CD14-positive monocyte (primary cell): ENCODE results near the gene HS6ST2. TPM values are rescaled to one million over a fixed set of nuclear protein-coding genes. Genes with fewer than 3 reads are reported as not detected.

Experiments used
- DNase-seq, 3 donors: peaks; one replicate each; pipeline ENCODE4 v3.0.0-alpha.2; 2011 to 2022
- H2AFZ ChIP-seq: 2 replicates; pipeline ENCODE4 v1.6.0; 2012; ENCODE audit warnings: mild to moderate bottlenecking, low read depth, low read length, inconsistent platforms; ENCODE audit not compliant: insufficient read depth, poor library complexity, severe bottlenecking
- H3K27ac ChIP-seq, 2 donors: 1 replicate in 1 of 2; 2 replicates in 1 of 2; pipeline ENCODE4 v1.5.1; 2012 to 2013; ENCODE audit warnings: low read length in 2 of 2, control low read depth in 1 of 2, inconsistent platforms in 1 of 2, low read depth in 1 of 2, mild to moderate bottlenecking in 1 of 2
- H3K27me3 ChIP-seq, 2 donors: one replicate each; pipeline versions ENCODE4 v1.6.0 to v1.6.1; 2011 to 2013; ENCODE audit warnings: low read length in 2 of 2; ENCODE audit not compliant: control insufficient read depth in 2 of 2, insufficient read depth in 2 of 2
- H3K36me3 ChIP-seq, 2 donors: replicated peaks in 1 of 2; 1 replicate in 1 of 2; 2 replicates in 1 of 2; pipeline versions ENCODE4 v1.5.1 to v1.6.1; 2012 to 2013; ENCODE audit warnings: low read length in 2 of 2, control low read depth in 1 of 2, inconsistent platforms in 1 of 2, mild to moderate bottlenecking in 1 of 2; ENCODE audit not compliant: insufficient read depth in 2 of 2, control insufficient read depth in 1 of 2
- H3K4me1 ChIP-seq, 2 donors: 1 replicate in 1 of 2; 2 replicates in 1 of 2; pipeline versions ENCODE4 v1.5.1 to v1.6.1; 2012 to 2013; ENCODE audit warnings: low read length in 2 of 2, control low read depth in 1 of 2, inconsistent platforms in 1 of 2, mild to moderate bottlenecking in 1 of 2, moderate library complexity in 1 of 2; ENCODE audit not compliant: insufficient read depth in 2 of 2, control insufficient read depth in 1 of 2
- H3K4me2 ChIP-seq: replicated peaks from 2 replicates; pipeline ENCODE3; 2012; ENCODE audit warnings: low read length, moderate library complexity, mild to moderate bottlenecking; ENCODE audit not compliant: poor library complexity, severe bottlenecking; ENCODE audit errors: extremely low read depth
- H3K4me3 ChIP-seq, 3 experiments: fragments of 200-600 bp in 1 of 3; sonication (generic) in 1 of 3; replicated peaks in 1 of 3; 1 replicate in 2 of 3; 2 replicates in 1 of 3; pipeline ENCODE4 v1.5.1; 2011 to 2013; ENCODE audit warnings: low read length in 3 of 3, mild to moderate bottlenecking in 3 of 3, control low read depth in 2 of 3, low read depth in 2 of 3, inconsistent platforms in 1 of 3, moderate library complexity in 1 of 3
- H3K79me2 ChIP-seq: 2 replicates; pipeline ENCODE4 v1.6.0; 2012; ENCODE audit warnings: mild to moderate bottlenecking, control low read depth, inconsistent platforms, low read length, moderate library complexity; ENCODE audit not compliant: insufficient read depth
- H3K9ac ChIP-seq: 2 replicates; pipeline ENCODE4 v1.6.0; 2017; ENCODE audit warnings: low read length, mild to moderate bottlenecking; ENCODE audit not compliant: insufficient read depth, poor library complexity, severe bottlenecking
- H3K9me3 ChIP-seq, 2 donors: replicated peaks in 1 of 2; 1 replicate in 1 of 2; 2 replicates in 1 of 2; pipeline versions ENCODE4 v1.5.1 to v1.6.1; 2012 to 2013; ENCODE audit warnings: low read length in 2 of 2, control low read depth in 1 of 2; ENCODE audit not compliant: control insufficient read depth in 1 of 2, insufficient read depth in 1 of 2
- H4K20me1 ChIP-seq: 2 replicates; pipeline ENCODE4 v1.6.0; 2012; ENCODE audit warnings: mild to moderate bottlenecking, low read length, control low read depth, moderate library complexity; ENCODE audit not compliant: insufficient read depth
- H3K27ac Mint-ChIP-seq, 7 donors: one replicate each; pipeline ENCODE4 v1.8.0; 2020; ENCODE audit warnings: mild to moderate bottlenecking in 7 of 7, mixed read lengths in 7 of 7, moderate library complexity in 6 of 7, inconsistent platforms in 2 of 7
- H3K27me3 Mint-ChIP-seq, 3 donors: one replicate each; pipeline ENCODE4 v1.8.0; 2021 to 2022; ENCODE audit warnings: low read depth in 3 of 3, mild to moderate bottlenecking in 3 of 3, mixed read lengths in 3 of 3, moderate library complexity in 3 of 3, inconsistent platforms in 1 of 3
- H3K36me3 Mint-ChIP-seq, 2 donors: one replicate each; pipeline ENCODE4 v1.8.0; 2020; ENCODE audit warnings: mixed read lengths in 2 of 2, inconsistent platforms in 1 of 2, mild to moderate bottlenecking in 1 of 2
- H3K4me1 Mint-ChIP-seq: one replicate; pipeline ENCODE4 v1.8.0; 2020; ENCODE audit warnings: mild to moderate bottlenecking, mixed read lengths
- H3K4me3 Mint-ChIP-seq, 2 donors: one replicate each; pipeline ENCODE4 v1.8.0; 2020; ENCODE audit warnings: mild to moderate bottlenecking in 2 of 2, mixed read lengths in 2 of 2, moderate library complexity in 1 of 2
- H3K9me3 Mint-ChIP-seq, 7 donors: one replicate each; pipeline ENCODE4 v1.8.0; 2020 to 2022; ENCODE audit warnings: mixed read lengths in 7 of 7, mild to moderate bottlenecking in 6 of 7, moderate library complexity in 6 of 7, inconsistent platforms in 2 of 7
- WGBS: methylation state at CpG from one replicate; pipeline ENCODE4 v1.1.5; 2013; ENCODE audit warnings: missing lambda C conversion rate; ENCODE audit not compliant: insufficient coverage; 5-methylcytosine and 5-hydroxymethylcytosine counted together
- intact Hi-C, 2 donors: fragments of 100-400 bp; cut with micrococcal nuclease; formaldehyde crosslinking; loops; one replicate each; pipeline versions ENCODE4 v1.15.0 to v1.15.1; 2023
- polyA plus RNA-seq, 3 donors: library from polyadenylated mRNA; depleted of rRNA in 1 of 3; unstranded in 2 of 3; stranded (reverse) in 1 of 3; fragments of 300-500 nt in 2 of 3; fragments of >200 nt in 1 of 3; fragmentation: Illumina TruSeq in 2 of 3; gene quantifications; 1 replicate in 2 of 3; 2 replicates in 1 of 3; pipeline ENCODE4 v1.2.3, GENCODE V29; 2012 to 2021
- TF ChIP-seq, protein P1 (sequence below): fragments of 200-600 bp; IDR thresholded peaks from one replicate; pipeline ENCODE4 v1.8.0; 2022; ENCODE audit warnings: antibody characterized with exemption, mild to moderate bottlenecking

Gene HS6ST2
- polyA plus RNA-seq, 3 donors = not detected

DNA sequence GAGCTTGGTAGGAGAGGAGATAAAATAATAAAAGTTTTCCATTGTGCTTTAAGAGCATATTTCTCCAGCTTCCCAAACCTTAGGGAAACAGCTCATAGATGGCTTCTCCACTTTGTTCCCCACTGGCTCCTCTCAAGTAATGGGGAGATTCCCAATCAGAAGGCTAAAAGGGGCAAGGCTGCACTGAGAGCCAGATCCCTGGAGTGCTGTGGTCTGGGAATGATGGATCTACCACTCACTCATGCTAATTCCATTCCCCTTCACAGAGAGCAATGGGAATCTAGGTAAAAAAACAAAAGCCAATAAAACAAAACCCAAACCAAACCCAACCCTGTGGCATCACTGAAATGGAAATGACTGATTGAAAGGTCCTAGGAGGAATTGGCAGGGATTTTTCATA, 249.9 kb downstream of the HS6ST2 start:
- Histone ChIP-seq H3K27me3 (peaks cover 0 to 4% of the 10 kb centered on the region in 2 donors), H2AFZ (no peak overlapping the region), H3K4me2 (no peak overlapping the region), H3K36me3 (no peaks in the 10 kb centered on the region), H3K9me3 (no peaks in the 10 kb centered on the region), H3K79me2 (no peaks in the 10 kb centered on the region), H3K4me1 (no peaks in the 10 kb centered on the region), H3K4me3 (no peak overlapping the region), H4K20me1 (no peaks in the 10 kb centered on the region), H3K27ac (no peak overlapping the region), H3K9ac (no peak overlapping the region)
- Mint-ChIP-seq H3K36me3 (no peaks in the 10 kb centered on the region), H3K4me3 (no peak overlapping the region), H3K27me3 (peaks cover 0 to 5% (median 0%) of the 10 kb centered on the region in 3 donors), H3K9me3 (peaks cover 0 to 3% (median 0%) of the 10 kb centered on the region in 7 donors), H3K27ac (no peak overlapping the region), H3K4me1 (peaks cover 6% of the 10 kb centered on the region)
- intact Hi-C loops = no loop called here
- TF ChIP-seq, protein P1, sequence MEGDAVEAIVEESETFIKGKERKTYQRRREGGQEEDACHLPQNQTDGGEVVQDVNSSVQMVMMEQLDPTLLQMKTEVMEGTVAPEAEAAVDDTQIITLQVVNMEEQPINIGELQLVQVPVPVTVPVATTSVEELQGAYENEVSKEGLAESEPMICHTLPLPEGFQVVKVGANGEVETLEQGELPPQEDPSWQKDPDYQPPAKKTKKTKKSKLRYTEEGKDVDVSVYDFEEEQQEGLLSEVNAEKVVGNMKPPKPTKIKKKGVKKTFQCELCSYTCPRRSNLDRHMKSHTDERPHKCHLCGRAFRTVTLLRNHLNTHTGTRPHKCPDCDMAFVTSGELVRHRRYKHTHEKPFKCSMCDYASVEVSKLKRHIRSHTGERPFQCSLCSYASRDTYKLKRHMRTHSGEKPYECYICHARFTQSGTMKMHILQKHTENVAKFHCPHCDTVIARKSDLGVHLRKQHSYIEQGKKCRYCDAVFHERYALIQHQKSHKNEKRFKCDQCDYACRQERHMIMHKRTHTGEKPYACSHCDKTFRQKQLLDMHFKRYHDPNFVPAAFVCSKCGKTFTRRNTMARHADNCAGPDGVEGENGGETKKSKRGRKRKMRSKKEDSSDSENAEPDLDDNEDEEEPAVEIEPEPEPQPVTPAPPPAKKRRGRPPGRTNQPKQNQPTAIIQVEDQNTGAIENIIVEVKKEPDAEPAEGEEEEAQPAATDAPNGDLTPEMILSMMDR = no peak
- DNase-seq = no peak

DNA sequence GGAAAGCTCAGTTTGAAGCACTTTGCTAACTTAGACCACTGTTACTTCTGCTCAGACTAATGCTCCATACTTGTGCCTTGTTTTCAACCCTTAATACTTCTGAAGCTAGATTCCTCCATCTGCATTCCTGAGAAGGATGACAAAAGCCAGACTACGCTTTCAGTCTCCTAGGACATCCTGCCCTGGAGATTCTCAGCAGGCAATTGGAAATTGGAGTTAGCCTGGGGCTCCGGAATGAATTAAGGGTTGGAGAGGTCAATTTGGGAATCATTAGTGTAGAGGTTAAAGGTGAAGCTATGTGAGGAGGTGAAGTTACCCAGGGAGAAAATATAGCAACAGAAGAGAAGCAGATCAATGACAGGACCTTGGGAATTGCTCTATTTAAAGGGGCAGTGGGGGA, 253.7 kb downstream of the HS6ST2 start:
- H3K9ac ChIP-seq = no peak overlapping the region
- no peaks in the 10 kb centered on the region for H3K9me3 ChIP-seq
- no peaks in the 10 kb centered on the region for H4K20me1 ChIP-seq
- peaks cover 0 to 10% (median 0%) of the 10 kb centered on the region in 3 donors for H3K27me3 Mint-ChIP-seq
- H3K4me1 Mint-ChIP-seq = peaks cover 12% of the 10 kb centered on the region
- peaks cover 0 to 7% of the 10 kb centered on the region in 2 donors for H3K27me3 ChIP-seq
- no peak overlapping the region for H3K27ac Mint-ChIP-seq
- TF ChIP-seq, protein P1 = no peak
- H3K4me2 ChIP-seq = no peak overlapping the region
- no peak overlapping the region for H3K4me3 Mint-ChIP-seq
- H3K36me3 Mint-ChIP-seq = no peaks in the 10 kb centered on the region
- no peak overlapping the region for H2AFZ ChIP-seq
- H3K27ac ChIP-seq = no peak overlapping the region
- H3K79me2 ChIP-seq = no peaks in the 10 kb centered on the region
- H3K4me3 ChIP-seq = no peak overlapping the region
- H3K9me3 Mint-ChIP-seq = peaks cover 0 to 2% (median 0%) of the 10 kb centered on the region in 7 donors
- WGBS = 100% methylated on average over 1 of the region's 2 CpGs
- intact Hi-C loops = no loop called here
- H3K36me3 ChIP-seq = no peaks in the 10 kb centered on the region
- peaks cover 0 to 9% of the 10 kb centered on the region in 2 donors for H3K4me1 ChIP-seq
- DNase-seq = no peak
